Testis (tissue), 3 donors: ENCODE data around the gene DDR2. TPM values are rescaled to one million over a fixed set of nuclear protein-coding genes. Genes with fewer than 3 reads are reported as not detected.

Source experiments
- DNase-seq: peaks from one replicate; pipeline ENCODE4 v3.0.0-alpha.2; 2019
- H3K27ac ChIP-seq, 2 donors: fragments of 200-600 bp; sonication (generic); one replicate each; pipeline ENCODE4 v1.5.1; 2019
- H3K27me3 ChIP-seq: fragments of 200-600 bp; sonication (generic); one replicate; pipeline ENCODE4 v1.5.1; 2019
- H3K36me3 ChIP-seq: fragments of 200-600 bp; sonication (generic); one replicate; pipeline ENCODE4 v1.5.1; 2017; ENCODE audit warnings: low read depth; ENCODE audit errors: missing control alignments
- H3K4me1 ChIP-seq: fragments of 200-600 bp; sonication (generic); one replicate; pipeline ENCODE4 v1.5.1; 2019
- H3K4me3 ChIP-seq, 2 donors: fragments of 200-600 bp; sonication (generic); one replicate each; pipeline ENCODE4 v1.5.1; 2017 to 2019
- H3K9me3 ChIP-seq: fragments of 200-600 bp; sonication (generic); one replicate; pipeline ENCODE4 v1.5.1; 2017
- POLR2A ChIP-seq: fragments of 450-650 bp; IDR thresholded peaks from one replicate; pipeline ENCODE4 v1.6.1; 2017; ENCODE audit warnings: antibody characterized with exemption, mild to moderate bottlenecking, moderate library complexity
- WGBS, 2 donors: methylation state at CpG; one replicate each; pipeline ENCODE4 v1.1.5; 2018; 5-methylcytosine and 5-hydroxymethylcytosine counted together
- intact Hi-C: fragments of 100-400 bp; cut with DNase I; formaldehyde crosslinking; loops from one replicate; pipeline ENCODE4 v1.15.1; 2023; ENCODE audit warnings: low total_unique reads
- polyA plus RNA-seq: library from polyadenylated mRNA; stranded (reverse); fragments of 350-450 nt; fragmentation: Illumina TruSeq; extraction: RNeasy Lipid Tissue Mini Kit (QIAGEN cat#74804); gene quantifications from one replicate; pipeline ENCODE4 v1.2.3, GENCODE V29; 2014; ENCODE audit warnings: low read depth, low replicate concordance; ENCODE audit not compliant: insufficient read depth
- total RNA-seq, 2 donors: library from RNA; depleted of rRNA; stranded (reverse); fragments of >200 nt; gene quantifications; one replicate each; pipeline ENCODE4 v1.2.3, GENCODE V29; 2016
- TF ChIP-seq, protein P1 (sequence below), 3 experiments: fragments of 450-650 bp in 2 of 3; fragments of 200-600 bp in 1 of 3; sonication (generic) in 1 of 3; IDR thresholded peaks; one replicate each; pipeline ENCODE4 v1.5.1; 2016 to 2019; ENCODE audit warnings: antibody characterized with exemption in 3 of 3, mild to moderate bottlenecking in 2 of 3, moderate library complexity in 1 of 3

The DDR2 gene
- total and polyA plus RNA-seq, 3 donors from 2014 or later: 9.0 to 13.2 (median 9.2) TPM

DNA sequence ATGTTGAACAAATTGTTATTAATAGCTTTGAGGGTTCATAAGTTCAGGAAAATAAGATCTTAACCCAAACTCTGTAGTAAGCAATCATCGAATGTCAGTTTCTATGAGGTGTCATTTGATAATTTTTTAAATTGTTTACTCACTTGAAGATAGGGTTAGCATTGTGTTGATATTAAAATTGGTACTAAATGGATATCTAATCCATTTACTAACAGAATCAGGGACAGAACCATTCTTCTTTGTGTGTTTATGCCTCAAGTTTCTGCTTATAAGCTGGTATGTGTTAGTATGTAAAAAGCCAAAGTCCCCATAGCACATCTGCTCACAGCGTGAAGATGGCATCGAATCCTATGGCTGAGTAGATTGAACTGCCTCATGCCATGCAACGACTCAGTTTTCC is 13.4 kb downstream of the DDR2 start:
- no peaks in the 10 kb centered on the region for H3K4me1 ChIP-seq
- WGBS, 2 donors: 90 to 92% methylated on average over 4 of the region's 4 CpGs
- intact Hi-C loops: no loop called here

DNA sequence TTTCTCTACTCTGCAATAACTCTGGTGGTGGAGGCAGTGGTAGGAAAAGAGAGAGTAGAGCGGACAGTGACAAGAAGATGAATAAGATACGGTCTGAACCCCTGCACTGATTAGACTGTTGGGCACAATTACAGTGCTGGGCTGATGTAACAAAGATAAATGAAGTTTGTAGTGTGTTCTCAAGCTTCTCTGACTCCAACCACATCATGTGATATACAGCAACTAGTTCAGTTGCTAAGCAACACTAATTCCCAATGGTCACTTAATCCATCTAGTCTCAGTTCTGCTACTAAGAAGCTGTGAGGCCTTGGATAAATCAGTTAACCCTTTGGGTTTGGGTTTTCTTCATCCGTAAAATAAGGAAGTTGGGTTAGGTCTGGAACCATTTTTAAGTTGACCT is 17.3 kb downstream of the DDR2 start:
- DNase-seq: no peak
- no peaks in the 10 kb centered on the region for H3K27me3 ChIP-seq
- H3K36me3 ChIP-seq: no peaks in the 10 kb centered on the region
- no peaks in the 10 kb centered on the region for H3K4me1 ChIP-seq
- no peaks in the 10 kb centered on the region for H3K9me3 ChIP-seq
- no peak overlapping the region for H3K27ac ChIP-seq
- WGBS, 2 donors: 84 to 87% methylated on average over 3 of the region's 3 CpGs
- no peak overlapping the region for H3K4me3 ChIP-seq
- TF ChIP-seq, protein P1, sequence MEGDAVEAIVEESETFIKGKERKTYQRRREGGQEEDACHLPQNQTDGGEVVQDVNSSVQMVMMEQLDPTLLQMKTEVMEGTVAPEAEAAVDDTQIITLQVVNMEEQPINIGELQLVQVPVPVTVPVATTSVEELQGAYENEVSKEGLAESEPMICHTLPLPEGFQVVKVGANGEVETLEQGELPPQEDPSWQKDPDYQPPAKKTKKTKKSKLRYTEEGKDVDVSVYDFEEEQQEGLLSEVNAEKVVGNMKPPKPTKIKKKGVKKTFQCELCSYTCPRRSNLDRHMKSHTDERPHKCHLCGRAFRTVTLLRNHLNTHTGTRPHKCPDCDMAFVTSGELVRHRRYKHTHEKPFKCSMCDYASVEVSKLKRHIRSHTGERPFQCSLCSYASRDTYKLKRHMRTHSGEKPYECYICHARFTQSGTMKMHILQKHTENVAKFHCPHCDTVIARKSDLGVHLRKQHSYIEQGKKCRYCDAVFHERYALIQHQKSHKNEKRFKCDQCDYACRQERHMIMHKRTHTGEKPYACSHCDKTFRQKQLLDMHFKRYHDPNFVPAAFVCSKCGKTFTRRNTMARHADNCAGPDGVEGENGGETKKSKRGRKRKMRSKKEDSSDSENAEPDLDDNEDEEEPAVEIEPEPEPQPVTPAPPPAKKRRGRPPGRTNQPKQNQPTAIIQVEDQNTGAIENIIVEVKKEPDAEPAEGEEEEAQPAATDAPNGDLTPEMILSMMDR (IDR thresholded peaks at IDR 0.05): no peak
- TF ChIP-seq POLR2A: no peak
- intact Hi-C loops: no loop called here

More for the DNA sequence above, 13.4 kb downstream of the DDR2 start:
- no peak for DNase-seq
- Histone ChIP-seq H3K36me3 (no peaks in the 10 kb centered on the region), H3K4me3 (no peak overlapping the region), H3K9me3 (no peaks in the 10 kb centered on the region), H3K27me3 (no peaks in the 10 kb centered on the region), H3K27ac (no peak overlapping the region)
- TF ChIP-seq, protein P1 (IDR thresholded peaks at IDR 0.05): no peak
- TF ChIP-seq POLR2A: no peak

DNA sequence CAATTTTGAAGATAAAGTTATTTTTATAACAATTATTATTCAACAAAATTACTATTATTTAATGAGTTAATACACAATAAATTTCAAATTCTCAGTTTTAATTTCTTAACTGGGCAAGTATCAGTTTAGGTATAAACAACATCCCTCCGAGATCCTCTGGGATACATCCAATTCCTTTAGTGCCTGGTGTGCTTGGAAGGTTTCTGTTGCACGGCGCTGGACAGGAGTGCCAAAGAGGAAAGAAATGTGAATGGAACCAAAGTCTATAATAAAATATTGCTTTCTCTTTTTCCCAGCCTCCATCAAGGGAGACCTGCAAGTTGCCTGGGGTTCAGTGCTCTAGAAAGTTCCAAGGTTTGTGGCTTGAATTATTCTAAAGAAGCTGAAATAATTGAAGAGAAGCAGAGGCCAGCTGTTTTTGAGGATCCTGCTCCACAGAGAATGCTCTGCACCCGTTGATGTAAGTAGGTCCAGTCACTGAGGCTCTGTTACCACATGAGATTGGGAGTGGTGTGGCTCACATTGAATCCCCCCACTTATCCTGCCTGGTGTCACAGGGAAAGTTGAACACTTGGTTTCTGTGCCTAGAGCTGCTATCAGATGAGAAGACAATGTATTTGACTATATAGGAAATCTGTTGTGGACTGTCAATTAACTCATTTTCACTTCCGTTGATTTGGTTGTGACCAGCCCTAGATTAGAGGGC is 22.8 kb downstream of the DDR2 start:
- intact Hi-C loops: no loop called here
- WGBS, 2 donors: 66 to 73% methylated on average over 5 of the region's 5 CpGs
- no peak overlapping the region for H3K27ac ChIP-seq

DNA sequence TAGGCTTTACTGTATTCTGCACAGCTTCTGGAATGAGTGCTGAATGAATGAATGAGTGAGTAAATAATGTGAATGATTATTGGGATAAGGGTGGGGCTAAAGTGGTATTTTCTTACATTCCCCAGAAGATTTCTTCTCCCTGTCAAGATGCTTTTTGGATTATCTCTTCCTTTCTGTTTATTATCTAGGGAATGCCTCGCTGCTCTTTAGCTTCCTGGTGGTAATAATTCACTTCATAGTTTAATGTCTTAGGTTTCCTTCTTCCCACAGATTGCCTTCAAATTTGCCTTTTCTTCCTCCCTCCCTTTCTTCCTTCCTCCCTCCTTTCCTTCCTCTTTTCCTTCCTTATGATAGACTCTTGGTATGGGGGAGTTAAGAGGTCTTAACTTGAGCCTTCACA is 24.0 kb downstream of the DDR2 start:
- H3K27me3 ChIP-seq: no peaks in the 10 kb centered on the region
- no peaks in the 10 kb centered on the region for H3K36me3 ChIP-seq
- H3K4me1 ChIP-seq: no peaks in the 10 kb centered on the region
- H3K9me3 ChIP-seq: no peaks in the 10 kb centered on the region
- no peak overlapping the region for H3K4me3 ChIP-seq
- intact Hi-C loops: no loop called here
- H3K27ac ChIP-seq: no peak overlapping the region
- TF ChIP-seq, protein P1 (IDR thresholded peaks at IDR 0.05): no peak
- TF ChIP-seq POLR2A: no peak
- 71 to 78% methylated on average over 1 of the region's 1 CpG for WGBS, 2 donors
- DNase-seq: no peak

More for the DNA sequence above, 22.8 kb downstream of the DDR2 start:
- no peak for TF ChIP-seq POLR2A
- TF ChIP-seq, protein P1 (IDR thresholded peaks at IDR 0.05): no peak
- DNase-seq: no peak
- H3K36me3 ChIP-seq: no peaks in the 10 kb centered on the region
- H3K9me3 ChIP-seq: no peaks in the 10 kb centered on the region
- no peaks in the 10 kb centered on the region for H3K27me3 ChIP-seq
- no peaks in the 10 kb centered on the region for H3K4me1 ChIP-seq
- H3K4me3 ChIP-seq: no peak overlapping the region

DNA sequence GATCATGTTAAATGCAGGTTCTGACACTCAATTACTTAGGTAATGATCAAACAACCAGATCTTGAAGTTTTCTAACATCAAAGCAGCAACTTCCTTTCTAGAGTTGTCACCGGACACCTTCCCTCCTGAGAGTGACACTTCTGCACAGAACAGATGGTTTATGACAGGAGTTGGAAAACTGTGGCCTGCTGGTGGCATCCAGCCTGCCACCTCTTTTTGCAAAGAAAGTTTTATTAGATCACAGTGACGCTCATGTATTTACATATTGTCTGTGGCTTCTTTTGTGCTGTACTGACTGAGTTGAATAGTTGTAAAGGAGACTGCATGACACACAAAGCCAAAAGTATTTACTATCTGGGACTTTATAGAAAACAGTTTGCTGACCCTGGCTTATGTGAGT is 28.3 kb downstream of the DDR2 start:
- Histone ChIP-seq H3K27ac (no peak overlapping the region), H3K27me3 (no peaks in the 10 kb centered on the region), H3K4me1 (no peaks in the 10 kb centered on the region), H3K36me3 (no peaks in the 10 kb centered on the region), H3K9me3 (no peaks in the 10 kb centered on the region), H3K4me3 (no peak overlapping the region)
- TF ChIP-seq, protein P1 (IDR thresholded peaks at IDR 0.05): no peak
- TF ChIP-seq POLR2A: no peak
- intact Hi-C loops: no loop called here
- WGBS, 2 donors: 88 to 95% methylated on average over 2 of the region's 2 CpGs
- no peak for DNase-seq
